ENCODE results near the gene TINAG.

DNA sequence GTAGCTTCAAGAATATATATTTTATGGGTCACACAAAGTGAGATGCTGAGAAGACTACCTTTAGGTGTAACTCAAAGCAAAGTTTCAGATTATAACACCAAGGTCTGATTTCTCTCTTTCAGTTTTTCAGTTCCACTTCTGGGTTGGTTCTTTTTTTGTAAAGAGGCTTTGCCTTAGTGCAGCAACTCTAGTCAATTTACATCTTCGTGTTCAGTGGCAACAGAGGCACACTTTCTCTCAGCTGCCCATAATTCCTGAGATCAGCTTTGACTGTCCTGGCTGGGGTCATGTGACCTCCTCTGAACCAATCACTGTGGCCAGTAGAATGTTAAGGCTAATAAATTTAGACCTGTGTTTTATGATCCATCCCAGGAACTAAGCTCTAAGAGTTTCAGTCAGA lies 120.2 kb downstream of the TINAG start:
- TF ChIP-seq, protein P1, sequence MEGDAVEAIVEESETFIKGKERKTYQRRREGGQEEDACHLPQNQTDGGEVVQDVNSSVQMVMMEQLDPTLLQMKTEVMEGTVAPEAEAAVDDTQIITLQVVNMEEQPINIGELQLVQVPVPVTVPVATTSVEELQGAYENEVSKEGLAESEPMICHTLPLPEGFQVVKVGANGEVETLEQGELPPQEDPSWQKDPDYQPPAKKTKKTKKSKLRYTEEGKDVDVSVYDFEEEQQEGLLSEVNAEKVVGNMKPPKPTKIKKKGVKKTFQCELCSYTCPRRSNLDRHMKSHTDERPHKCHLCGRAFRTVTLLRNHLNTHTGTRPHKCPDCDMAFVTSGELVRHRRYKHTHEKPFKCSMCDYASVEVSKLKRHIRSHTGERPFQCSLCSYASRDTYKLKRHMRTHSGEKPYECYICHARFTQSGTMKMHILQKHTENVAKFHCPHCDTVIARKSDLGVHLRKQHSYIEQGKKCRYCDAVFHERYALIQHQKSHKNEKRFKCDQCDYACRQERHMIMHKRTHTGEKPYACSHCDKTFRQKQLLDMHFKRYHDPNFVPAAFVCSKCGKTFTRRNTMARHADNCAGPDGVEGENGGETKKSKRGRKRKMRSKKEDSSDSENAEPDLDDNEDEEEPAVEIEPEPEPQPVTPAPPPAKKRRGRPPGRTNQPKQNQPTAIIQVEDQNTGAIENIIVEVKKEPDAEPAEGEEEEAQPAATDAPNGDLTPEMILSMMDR (conservative IDR thresholded peaks at IDR 0.05), result no peak
- no peak for TF ChIP-seq ZFX (IDR thresholded peaks at IDR 0.05)
